ENCODE measurements around the gene HPSE2.
A peak's percentile ranks its signal among the peaks of the same experiment; 100 is the strongest.

Gene HPSE2

GRCh38 chr10:98694883-98695282 is 540.8 kb downstream of the HPSE2 start:
- TF ChIP-seq CTCF (IDR thresholded peaks at IDR 0.05; ENCODE audit: low read depth, low read length, missing control alignments), result no peak
- H3K4me3 ChIP-seq (replicated peaks; ENCODE audit: low read depth, low read length), result no peak overlapping the region
- DNase-seq (ENCODE audit: extremely low read depth, low read depth), result no peak

GRCh38 chr10:98694014-98694413 is 541.6 kb downstream of the HPSE2 start:
- no peak for TF ChIP-seq CTCF (IDR thresholded peaks at IDR 0.05; ENCODE audit: low read depth, low read length, missing control alignments)
- DNase-seq (ENCODE audit: extremely low read depth, low read depth), result no peak

GRCh38 chr10:98687685-98688084 is 548.0 kb downstream of the HPSE2 start:
- TF ChIP-seq CTCF (IDR thresholded peaks at IDR 0.05; ENCODE audit: low read depth, low read length, missing control alignments), result no peak
- no peak overlapping the region for H3K4me3 ChIP-seq (replicated peaks; ENCODE audit: low read depth, low read length)

More at GRCh38 chr10:98694014-98694413, 541.6 kb downstream of the HPSE2 start:
- H3K4me3 ChIP-seq (replicated peaks; ENCODE audit: low read depth, low read length), result no peak overlapping the region

GRCh38 chr10:98684019-98684899 is 551.4 kb downstream of the HPSE2 start:
- no peak overlapping the region for H3K4me3 ChIP-seq (replicated peaks; ENCODE audit: low read depth, low read length)
- DNase-seq (ENCODE audit: extremely low read depth, low read depth), result no peak
- no peak for TF ChIP-seq CTCF (IDR thresholded peaks at IDR 0.05; ENCODE audit: low read depth, low read length, missing control alignments)

More at GRCh38 chr10:98687685-98688084, 548.0 kb downstream of the HPSE2 start:
- no peak for DNase-seq (ENCODE audit: extremely low read depth, low read depth)

GRCh38 chr10:98676895-98677294 is 558.8 kb downstream of the HPSE2 start:
- peak; percentile 5 for TF ChIP-seq CTCF (IDR thresholded peaks at IDR 0.05; ENCODE audit: low read depth, low read length, missing control alignments)
- H3K4me3 ChIP-seq (replicated peaks; ENCODE audit: low read depth, low read length), result no peak overlapping the region
- DNase-seq (ENCODE audit: extremely low read depth, low read depth), result no peak

- no peak for TF ChIP-seq CTCF (IDR thresholded peaks at IDR 0.05; ENCODE audit: low read depth, low read length, missing control alignments)
- DNase-seq (ENCODE audit: extremely low read depth, low read depth), result no peak
- H3K4me3 ChIP-seq (replicated peaks; ENCODE audit: low read depth, low read length), result no peak overlapping the region
These were observed 559.8 kb downstream of the HPSE2 start for GRCh38 chr10:98675902-98676301.

Data from HFF-Myc (cell line).